PC-9 (cell line): ENCODE measurements around the gene MED16. TPM values are rescaled to one million over a fixed set of nuclear protein-coding genes. Genes with fewer than 3 reads are reported as not detected.

Experiments used
- BruUV-seq: library from RNA; stranded (reverse); fragments of 400-500 nt; replicated peaks from 2 replicates; lab custom pipeline; 2021; lab: Mats Ljungman, UMichigan
- CTCF ChIA-PET: fragments of 300-600 bp; sonication (Branson Sonifier 250); formaldehyde crosslinking; loops from one replicate; lab custom pipeline; 2022; ENCODE audit warnings: antibody characterized with exemption; lab: Charles Lee
- POLR2A ChIA-PET: fragments of 300-600 bp; sonication (Branson Sonifier 250); formaldehyde crosslinking; loops from one replicate; lab custom pipeline; 2022; ENCODE audit warnings: antibody characterized with exemption; ENCODE audit not compliant: unreplicated experiment; lab: Charles Lee
- DNase-seq, 2 experiments: peaks; one replicate each; pipeline versions ENCODE4 v3.0.0 to v3.0.0-alpha.2; 2015 to 2022; ENCODE audit warnings: mixed read lengths in 1 of 2
- H2AFZ ChIP-seq: fragments of 200-600 bp; sonication (generic); 2 replicates; pipeline ENCODE4 v1.8.1; 2017; ENCODE audit warnings: antibody characterized with exemption
- H3F3A ChIP-seq: fragments of 200-600 bp; sonication (generic); 2 replicates; pipeline ENCODE4 v1.8.1; 2017; ENCODE audit warnings: antibody characterized with exemption, mild to moderate bottlenecking, low read depth; ENCODE audit not compliant: insufficient read depth
- H3K27ac ChIP-seq: fragments of 200-600 bp; sonication (generic); 2 replicates; pipeline ENCODE4 v1.6.1; 2016; ENCODE audit warnings: mixed run types
- H3K27me3 ChIP-seq: fragments of 200-600 bp; sonication (generic); 2 replicates; pipeline ENCODE4 v1.6.1; 2016; ENCODE audit warnings: low read depth, mixed run types; ENCODE audit not compliant: insufficient read depth
- H3K36me3 ChIP-seq: fragments of 200-600 bp; sonication (generic); 2 replicates; pipeline ENCODE4 v1.6.1; 2016; ENCODE audit warnings: low read depth, mixed run types
- H3K4me1 ChIP-seq: fragments of 200-600 bp; sonication (generic); replicated peaks from 2 replicates; pipeline ENCODE4 v1.6.1; 2016; ENCODE audit warnings: mixed run types; ENCODE audit not compliant: insufficient read depth
- H3K4me2 ChIP-seq: fragments of 200-600 bp; sonication (generic); 2 replicates; pipeline ENCODE4 v1.6.1; 2017; ENCODE audit warnings: mixed run types
- H3K4me3 ChIP-seq: fragments of 200-600 bp; sonication (generic); 2 replicates; pipeline ENCODE4 v1.6.1; 2016; ENCODE audit warnings: mixed run types
- H3K79me2 ChIP-seq: fragments of 200-600 bp; sonication (generic); 2 replicates; pipeline ENCODE4 v1.6.1; 2017; ENCODE audit warnings: low read depth, mixed run types
- H3K9me2 ChIP-seq: fragments of 200-600 bp; sonication (generic); 2 replicates; pipeline ENCODE4 v1.8.1; 2017; ENCODE audit warnings: mild to moderate bottlenecking; ENCODE audit not compliant: insufficient read depth
- H3K9me3 ChIP-seq: fragments of 200-600 bp; sonication (generic); 2 replicates; pipeline ENCODE4 v1.8.1; 2016; ENCODE audit warnings: low read depth; ENCODE audit not compliant: insufficient read depth
- H4K20me1 ChIP-seq: fragments of 200-600 bp; sonication (generic); 2 replicates; pipeline ENCODE4 v1.8.1; 2017; ENCODE audit not compliant: insufficient read depth
- EZH2 ChIP-seq: fragments of 200-600 bp; sonication (generic); IDR thresholded peaks from 2 replicates; pipeline ENCODE4 v1.8.0; 2017; ENCODE audit warnings: antibody characterized with exemption, low read depth
- intact Hi-C: fragments of 100-400 bp; cut with micrococcal nuclease; formaldehyde crosslinking; loops from one replicate; pipeline ENCODE4 v1.10.0; 2022; ENCODE audit not compliant: unreplicated experiment
- total RNA-seq: library from RNA; stranded (reverse); gene quantifications from 2 replicates; pipeline ENCODE4 v1.2.3, GENCODE V29; 2021
- TF ChIP-seq, protein P1 (sequence below): fragments of 200-600 bp; sonication (generic); conservative IDR thresholded peaks from 2 replicates; pipeline ENCODE4 v1.6.1; 2017; ENCODE audit warnings: mixed run types, antibody characterized with exemption, mild to moderate bottlenecking, moderate library complexity

Gene MED16
- total RNA-seq, 1 experiment from 2014 or later, result 54.7 TPM

DNA sequence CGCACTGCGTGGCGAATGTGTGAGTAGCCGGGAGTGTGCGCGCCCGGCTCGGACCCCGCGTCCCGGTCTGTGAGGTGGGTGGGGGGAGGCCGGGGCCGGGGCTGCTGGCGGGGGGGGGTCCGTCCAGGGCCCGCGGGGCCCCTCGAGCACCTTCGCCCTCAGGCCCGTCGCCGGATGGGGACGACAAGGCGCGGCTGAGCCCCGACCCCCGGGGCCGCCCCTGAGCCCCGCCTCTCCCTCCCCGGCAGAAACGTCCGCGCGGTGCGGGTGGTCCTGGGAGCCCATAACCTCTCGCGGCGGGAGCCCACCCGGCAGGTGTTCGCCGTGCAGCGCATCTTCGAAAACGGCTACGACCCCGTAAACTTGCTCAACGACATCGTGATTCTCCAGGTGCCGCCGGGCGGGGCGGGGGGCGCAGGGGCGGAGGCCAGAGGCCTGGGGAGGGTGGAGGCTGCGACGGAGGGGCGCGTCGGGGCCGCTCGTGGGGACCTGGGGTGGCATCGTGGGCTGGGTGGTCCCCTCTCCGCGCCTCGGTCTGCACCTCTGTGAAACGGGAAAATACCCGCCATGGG is 39.9 kb downstream of the MED16 start:
- Histone ChIP-seq H4K20me1 (no peaks in the 10 kb centered on the region; the same call in 1 of the 2 replicates), H3K9me2 (no peaks in the 10 kb centered on the region), H3F3A (peaks cover 27% of the 10 kb centered on the region; the same call in 1 of the 2 replicates), H3K4me2 (no peak overlapping the region), H3K4me1 (peaks cover 5% of the 10 kb centered on the region; the same call in 1 of the 2 replicates), H3K9me3 (no peaks in the 10 kb centered on the region), H3K36me3 (no peaks in the 10 kb centered on the region), H3K79me2 (no peaks in the 10 kb centered on the region), H3K27ac (no peak overlapping the region), H3K4me3 (no peak overlapping the region), H3K27me3 (peaks cover 9% of the 10 kb centered on the region), H2AFZ (no peak overlapping the region)
- ChIA-PET POLR2A (no interaction called here), CTCF (no interaction called here)
- intact Hi-C loops, result loop anchor here (10.0 kb wide), 1 partner anchor 132 kb away; the partner anchor contains the start of gene WDR18
- TF ChIP-seq, protein P1, sequence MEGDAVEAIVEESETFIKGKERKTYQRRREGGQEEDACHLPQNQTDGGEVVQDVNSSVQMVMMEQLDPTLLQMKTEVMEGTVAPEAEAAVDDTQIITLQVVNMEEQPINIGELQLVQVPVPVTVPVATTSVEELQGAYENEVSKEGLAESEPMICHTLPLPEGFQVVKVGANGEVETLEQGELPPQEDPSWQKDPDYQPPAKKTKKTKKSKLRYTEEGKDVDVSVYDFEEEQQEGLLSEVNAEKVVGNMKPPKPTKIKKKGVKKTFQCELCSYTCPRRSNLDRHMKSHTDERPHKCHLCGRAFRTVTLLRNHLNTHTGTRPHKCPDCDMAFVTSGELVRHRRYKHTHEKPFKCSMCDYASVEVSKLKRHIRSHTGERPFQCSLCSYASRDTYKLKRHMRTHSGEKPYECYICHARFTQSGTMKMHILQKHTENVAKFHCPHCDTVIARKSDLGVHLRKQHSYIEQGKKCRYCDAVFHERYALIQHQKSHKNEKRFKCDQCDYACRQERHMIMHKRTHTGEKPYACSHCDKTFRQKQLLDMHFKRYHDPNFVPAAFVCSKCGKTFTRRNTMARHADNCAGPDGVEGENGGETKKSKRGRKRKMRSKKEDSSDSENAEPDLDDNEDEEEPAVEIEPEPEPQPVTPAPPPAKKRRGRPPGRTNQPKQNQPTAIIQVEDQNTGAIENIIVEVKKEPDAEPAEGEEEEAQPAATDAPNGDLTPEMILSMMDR, result no peak
- no peak for TF ChIP-seq EZH2
- BruUV-seq, result no TSS peak
- no peak for DNase-seq

GRCh38 chr19:852136-853013 is 40.6 kb downstream of the MED16 start, which contains the start of gene ELANE:
TSS of gene ELANE (plus strand) at chr19:852303. CDS start at chr19:852329, 26 bp downstream.
- POLR2A ChIA-PET, result interaction anchor here (0.8 kb wide), 1 partner anchor 67 kb away, joined by 9 read pairs; no protein-coding TSS in a partner anchor
- H3K27me3 ChIP-seq, result peaks cover 16% of the 10 kb centered on the region
- H3K9me2 ChIP-seq, result no peaks in the 10 kb centered on the region
- TF ChIP-seq EZH2, result no peak
- TF ChIP-seq, protein P1, result no peak
- peak within 1 kb of the TSS; percentile 40; the same call in 1 of the 2 replicates for H3K4me2 ChIP-seq
- H4K20me1 ChIP-seq, result no peaks in the 10 kb centered on the region; the same call in 1 of the 2 replicates
- H3K4me3 ChIP-seq, result no peak within 1 kb of the TSS
- no peaks in the 10 kb centered on the region for H3K36me3 ChIP-seq
- no peaks in the 10 kb centered on the region for H3K9me3 ChIP-seq
- H3F3A ChIP-seq, result peaks cover 24% of the 10 kb centered on the region; the same call in 1 of the 2 replicates
- H2AFZ ChIP-seq, result no peak within 1 kb of the TSS
- no peak within 1 kb of the TSS for H3K27ac ChIP-seq
- BruUV-seq, result no TSS peak
- intact Hi-C loops, result loop anchor here (10.0 kb wide), 1 partner anchor 132 kb away; the partner anchor contains the start of gene WDR18
- CTCF ChIA-PET, result no interaction called here
- no peaks in the 10 kb centered on the region for H3K79me2 ChIP-seq
- H3K4me1 ChIP-seq, result peaks cover 5% of the 10 kb centered on the region; the same call in 1 of the 2 replicates
- no peak for DNase-seq

- no peaks in the 10 kb centered on the region for H3K9me3 ChIP-seq
- no peak overlapping the region for H3K27ac ChIP-seq
- CTCF ChIA-PET, result interaction anchor here (0.5 kb wide), 1 partner anchor 54 kb away, joined by 3 read pairs; no protein-coding TSS in a partner anchor
- no peaks in the 10 kb centered on the region for H3K79me2 ChIP-seq
- no peak overlapping the region for H2AFZ ChIP-seq
- no peak overlapping the region for H3K4me3 ChIP-seq
- no peaks in the 10 kb centered on the region for H3K36me3 ChIP-seq
- no peak for TF ChIP-seq EZH2
- TF ChIP-seq, protein P1, result no peak
- no peaks in the 10 kb centered on the region; the same call in 1 of the 2 replicates for H4K20me1 ChIP-seq
- POLR2A ChIA-PET, result interaction anchor here (0.8 kb wide), 1 partner anchor 67 kb away, joined by 4 read pairs; no protein-coding TSS in a partner anchor
- no peaks in the 10 kb centered on the region for H3K9me2 ChIP-seq
- H3F3A ChIP-seq, result peaks cover 24% of the 10 kb centered on the region; the same call in 1 of the 2 replicates
- H3K4me2 ChIP-seq, result peak overlapping the region; percentile 40
- H3K4me1 ChIP-seq, result peaks cover 5% of the 10 kb centered on the region; the same call in 1 of the 2 replicates
- no peak for DNase-seq
- no TSS peak for BruUV-seq
- peaks cover 30% of the 10 kb centered on the region for H3K27me3 ChIP-seq
- intact Hi-C loops, result loop anchor here (10.0 kb wide), 1 partner anchor 134 kb away; the partner anchor contains the start of gene WDR18
Observed at GRCh38 chr19:850979-851335, 42.0 kb downstream of the MED16 start.
